Mesenchymal stem cell (in vitro differentiated cells and primary cell): Measurements from ENCODE around the gene ADAMTS17.

Source experiments
- DNase-seq: peaks from one replicate; pipeline ENCODE4 v3.0.0-alpha.2; 2013
- H2AFZ ChIP-seq: one replicate; pipeline ENCODE4 v1.6.1; 2013; ENCODE audit warnings: low read depth, mild to moderate bottlenecking, control low read depth, inconsistent platforms, low read length, moderate library complexity
- H2AK5ac ChIP-seq: 2 replicates; pipeline ENCODE4 v1.6.1; 2013; ENCODE audit warnings: low read length, moderate library complexity, mild to moderate bottlenecking, inconsistent platforms; ENCODE audit not compliant: severe bottlenecking
- H2BK120ac ChIP-seq: one replicate; pipeline ENCODE4 v1.6.1; 2013; ENCODE audit warnings: low read depth, mild to moderate bottlenecking, inconsistent platforms, low read length, moderate library complexity
- H2BK12ac ChIP-seq, 2 experiments: one replicate each; pipeline ENCODE4 v1.6.1; 2013; ENCODE audit warnings: inconsistent platforms in 2 of 2, low read length in 2 of 2, mild to moderate bottlenecking in 2 of 2, moderate library complexity in 2 of 2, control low read depth in 1 of 2
- H2BK15ac ChIP-seq: one replicate; pipeline ENCODE4 v1.6.1; 2013; ENCODE audit warnings: mild to moderate bottlenecking, low read depth, inconsistent platforms; ENCODE audit not compliant: poor library complexity, severe bottlenecking
- H2BK5ac ChIP-seq: 2 replicates; pipeline ENCODE4 v1.6.1; 2013; ENCODE audit warnings: low read depth, mild to moderate bottlenecking, low read length, control low read depth, inconsistent platforms; ENCODE audit not compliant: poor library complexity, severe bottlenecking
- H3K14ac ChIP-seq, 2 experiments: one replicate each; pipeline ENCODE4 v1.6.1; 2013; ENCODE audit warnings: inconsistent platforms in 2 of 2, low read length in 2 of 2, control low read depth in 1 of 2, mild to moderate bottlenecking in 1 of 2, moderate library complexity in 1 of 2
- H3K18ac ChIP-seq, 2 experiments: one replicate each; pipeline ENCODE4 v1.6.1; 2013; ENCODE audit warnings: inconsistent platforms in 2 of 2, low read length in 2 of 2, control low read depth in 1 of 2, low read depth in 1 of 2, mild to moderate bottlenecking in 1 of 2
- H3K23ac ChIP-seq, 2 experiments: one replicate each; pipeline ENCODE4 v1.6.1; 2013; ENCODE audit warnings: inconsistent platforms in 2 of 2, low read length in 2 of 2, mild to moderate bottlenecking in 2 of 2, moderate library complexity in 2 of 2, control low read depth in 1 of 2
- H3K27ac ChIP-seq: 2 replicates; pipeline ENCODE4 v1.5.1; 2013; ENCODE audit warnings: mild to moderate bottlenecking, moderate library complexity, low read length, control low read depth, inconsistent platforms; ENCODE audit not compliant: poor library complexity, severe bottlenecking
- H3K27me3 ChIP-seq, 2 experiments: 2 replicates each; pipeline versions ENCODE4 v1.6.1 to v1.7.0; 2013; ENCODE audit warnings: low read length in 2 of 2, mild to moderate bottlenecking in 2 of 2, moderate library complexity in 2 of 2, control low read depth in 1 of 2, inconsistent platforms in 1 of 2; ENCODE audit not compliant: control insufficient read depth in 1 of 2, insufficient read depth in 1 of 2
- H3K36me3 ChIP-seq, 2 experiments: 2 replicates each; pipeline versions ENCODE4 v1.6.1 to v1.7.0; 2013; ENCODE audit warnings: low read length in 2 of 2, control low read depth in 1 of 2, inconsistent platforms in 1 of 2, low read depth in 1 of 2, mild to moderate bottlenecking in 1 of 2; ENCODE audit not compliant: insufficient read depth in 2 of 2, control insufficient read depth in 1 of 2
- H3K4ac ChIP-seq, 2 experiments: one replicate each; pipeline ENCODE4 v1.6.1; 2013; ENCODE audit warnings: inconsistent platforms in 2 of 2, low read length in 2 of 2, mild to moderate bottlenecking in 2 of 2, moderate library complexity in 2 of 2, control low read depth in 1 of 2, low read depth in 1 of 2
- H3K4me1 ChIP-seq: 2 replicates; pipeline ENCODE4 v1.6.1; 2013; ENCODE audit warnings: low read depth, low read length, control low read depth; ENCODE audit not compliant: control insufficient read depth, insufficient read depth
- H3K4me2 ChIP-seq: 2 replicates; pipeline ENCODE4 v1.6.1; 2013; ENCODE audit warnings: low read length, mild to moderate bottlenecking, inconsistent platforms; ENCODE audit not compliant: poor library complexity, severe bottlenecking
- H3K4me3 ChIP-seq, 2 experiments: 2 replicates each; pipeline versions ENCODE4 v1.5.1 to v1.7.0; 2013; ENCODE audit warnings: low read length in 2 of 2, mild to moderate bottlenecking in 2 of 2, control low read depth in 1 of 2, low read depth in 1 of 2; ENCODE audit not compliant: insufficient read depth in 1 of 2
- H3K79me1 ChIP-seq: replicated peaks from 2 replicates; pipeline ENCODE4 v1.6.1; 2013; ENCODE audit warnings: mild to moderate bottlenecking, control low read depth, low read length, inconsistent platforms; ENCODE audit not compliant: poor library complexity, severe bottlenecking
- H3K9ac ChIP-seq: 2 replicates; pipeline ENCODE4 v1.7.0; 2013; ENCODE audit warnings: mild to moderate bottlenecking, low read length, moderate library complexity
- H3K9me3 ChIP-seq: 2 replicates; pipeline ENCODE4 v1.7.0; 2013; ENCODE audit warnings: mild to moderate bottlenecking, low read length; ENCODE audit not compliant: control insufficient read depth
- H4K8ac ChIP-seq: one replicate; pipeline ENCODE4 v1.6.1; 2013; ENCODE audit warnings: inconsistent platforms, mild to moderate bottlenecking, low read length, moderate library complexity
- H4K91ac ChIP-seq: one replicate; pipeline ENCODE4 v1.6.1; 2013; ENCODE audit warnings: mild to moderate bottlenecking, low read length, inconsistent platforms
- WGBS: methylation state at CpG from one replicate; pipeline ENCODE4 v1.1.7; 2013; ENCODE audit warnings: mixed read lengths; 5-methylcytosine and 5-hydroxymethylcytosine counted together

ADAMTS17 gene

DNA sequence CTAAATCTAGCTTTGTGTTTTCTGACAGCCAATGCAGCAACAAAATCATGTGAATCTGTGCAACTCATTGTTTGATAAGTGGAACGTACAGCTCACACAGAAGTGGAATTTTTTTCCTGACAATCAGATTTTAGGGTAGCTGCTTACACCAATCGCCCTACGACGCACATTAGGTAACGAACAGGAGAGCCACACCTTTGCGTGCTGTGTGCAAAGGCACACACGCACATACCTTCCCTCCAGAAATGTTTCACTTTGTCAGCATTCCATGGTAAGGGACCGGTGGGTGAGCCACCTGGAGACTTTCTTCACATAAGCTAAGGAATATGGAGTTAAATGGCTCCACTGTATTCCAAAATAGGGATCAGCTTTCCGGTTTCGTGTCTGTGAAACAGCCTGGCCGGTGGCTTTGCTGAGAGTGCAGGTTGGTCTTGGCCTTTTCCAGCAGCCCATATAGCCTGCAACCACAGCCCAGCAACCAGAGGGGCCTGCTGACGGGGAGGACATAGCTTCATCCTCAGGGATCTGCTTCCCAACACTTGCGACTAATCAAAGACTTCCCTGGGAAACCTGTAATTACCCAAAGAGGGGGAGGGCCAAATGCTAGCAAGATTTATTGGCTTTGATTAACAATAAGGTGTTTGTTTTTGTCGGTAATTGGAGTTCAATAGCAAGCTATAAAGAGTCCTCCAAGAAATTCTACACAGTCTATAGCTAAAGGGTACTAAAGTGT lies 145.3 kb downstream of the ADAMTS17 start:
- no peaks in the 10 kb centered on the region for H3K27me3 ChIP-seq
- H4K91ac ChIP-seq, result no peak overlapping the region
- no peak overlapping the region for H3K4me3 ChIP-seq
- no peak overlapping the region for H3K27ac ChIP-seq
- no peaks in the 10 kb centered on the region for H3K4me1 ChIP-seq
- no peak overlapping the region for H3K4me2 ChIP-seq
- 83% methylated on average over 11 of the region's 14 CpGs for WGBS
- H2BK12ac ChIP-seq, result no peak overlapping the region
- no peak overlapping the region for H2BK15ac ChIP-seq
- H3K14ac ChIP-seq, result no peak overlapping the region
- no peak overlapping the region for H3K9ac ChIP-seq
- no peak overlapping the region for H2BK5ac ChIP-seq
- no peaks in the 10 kb centered on the region for H3K79me1 ChIP-seq
- no peak overlapping the region for H2AFZ ChIP-seq
- no peak for DNase-seq
- no peak overlapping the region for H4K8ac ChIP-seq
- H3K9me3 ChIP-seq, result no peaks in the 10 kb centered on the region
- H2AK5ac ChIP-seq, result no peak overlapping the region
- H3K4ac ChIP-seq, result no peak overlapping the region
- H3K23ac ChIP-seq, result no peak overlapping the region
- no peaks in the 10 kb centered on the region for H3K36me3 ChIP-seq
- H3K18ac ChIP-seq, result no peak overlapping the region
- no peak overlapping the region for H2BK120ac ChIP-seq

DNA sequence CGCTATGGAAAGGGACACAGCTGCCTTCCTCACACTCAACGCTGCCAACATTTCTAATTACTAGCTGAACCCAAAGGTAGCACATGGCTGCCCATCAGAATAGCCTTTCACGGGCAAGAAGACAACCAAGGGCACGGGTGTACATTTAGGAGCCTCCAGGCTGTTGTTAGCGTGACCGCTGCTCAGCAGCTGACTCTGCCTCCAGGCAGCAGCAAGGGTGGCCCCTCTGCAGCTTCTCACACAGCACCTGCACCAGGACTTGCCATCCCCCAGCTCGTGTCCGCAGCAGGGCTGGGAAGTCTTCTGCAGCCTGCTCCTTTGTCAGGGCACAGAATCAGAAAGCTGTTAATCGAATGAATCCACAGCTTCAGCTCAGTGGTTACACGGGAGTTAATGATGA lies 146.8 kb downstream of the ADAMTS17 start:
- Histone ChIP-seq H3K36me3 (no peaks in the 10 kb centered on the region), H3K27ac (no peak overlapping the region), H2AFZ (no peak overlapping the region), H3K18ac (no peak overlapping the region), H3K4me1 (no peaks in the 10 kb centered on the region), H3K14ac (no peak overlapping the region), H2BK5ac (no peak overlapping the region), H3K4ac (no peak overlapping the region), H3K4me3 (no peak overlapping the region), H3K79me1 (no peaks in the 10 kb centered on the region), H3K9ac (no peak overlapping the region), H4K8ac (no peak overlapping the region), H3K23ac (no peak overlapping the region), H2AK5ac (no peak overlapping the region), H2BK12ac (no peak overlapping the region), H2BK120ac (no peak overlapping the region), H3K9me3 (no peaks in the 10 kb centered on the region), H2BK15ac (no peak overlapping the region), H3K4me2 (no peak overlapping the region), H4K91ac (no peak overlapping the region), H3K27me3 (no peaks in the 10 kb centered on the region)
- WGBS, result 69% methylated on average over 9 of the region's 10 CpGs
- DNase-seq, result no peak

DNA sequence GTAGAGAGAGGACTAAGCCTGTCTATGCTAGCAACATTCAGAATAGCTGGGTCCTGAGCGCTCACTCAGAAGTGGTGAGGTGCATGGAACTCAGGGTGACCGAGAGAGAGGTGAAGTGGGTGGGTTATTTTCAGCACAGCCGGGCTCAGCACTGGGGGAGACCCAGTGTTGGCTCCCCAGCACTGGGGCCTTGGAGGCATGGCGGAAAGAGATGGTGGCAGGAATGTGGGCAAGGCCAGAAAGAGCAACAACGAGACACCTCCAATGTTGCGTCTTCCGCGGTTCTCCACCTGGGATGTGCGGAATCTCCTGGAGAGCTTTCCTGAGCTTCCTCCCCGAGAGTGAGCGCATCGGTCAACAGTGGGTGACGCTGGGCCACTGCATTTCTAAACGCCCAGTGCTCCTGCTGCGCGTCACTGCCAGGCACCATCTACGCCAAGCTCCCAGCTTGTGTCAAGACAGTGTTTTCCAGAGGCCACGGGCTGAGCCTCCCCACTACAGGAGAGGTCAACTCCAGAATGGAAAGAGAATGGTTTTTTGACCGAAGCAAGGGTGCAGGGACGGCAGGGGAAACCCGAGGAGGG lies 148.4 kb downstream of the ADAMTS17 start:
- H3K4me2 ChIP-seq, result no peak overlapping the region
- no peak overlapping the region for H2BK12ac ChIP-seq
- H3K4ac ChIP-seq, result no peak overlapping the region
- H3K18ac ChIP-seq, result no peak overlapping the region
- H3K4me1 ChIP-seq, result no peaks in the 10 kb centered on the region
- no peak overlapping the region for H3K4me3 ChIP-seq
- no peak overlapping the region for H2BK15ac ChIP-seq
- H2BK120ac ChIP-seq, result no peak overlapping the region
- 86% methylated on average over 21 of the region's 21 CpGs for WGBS
- no peak overlapping the region for H3K14ac ChIP-seq
- no peak overlapping the region for H4K8ac ChIP-seq
- no peaks in the 10 kb centered on the region for H3K9me3 ChIP-seq
- H3K27ac ChIP-seq, result no peak overlapping the region
- H3K27me3 ChIP-seq, result no peaks in the 10 kb centered on the region
- H2AFZ ChIP-seq, result peak overlapping the region; percentile 36
- no peaks in the 10 kb centered on the region for H3K79me1 ChIP-seq
- no peaks in the 10 kb centered on the region for H3K36me3 ChIP-seq
- H4K91ac ChIP-seq, result peak overlapping the region; percentile 7
- no peak overlapping the region for H2AK5ac ChIP-seq
- no peak overlapping the region for H3K9ac ChIP-seq
- no peak overlapping the region for H2BK5ac ChIP-seq
- no peak for DNase-seq
- no peak overlapping the region for H3K23ac ChIP-seq

DNA sequence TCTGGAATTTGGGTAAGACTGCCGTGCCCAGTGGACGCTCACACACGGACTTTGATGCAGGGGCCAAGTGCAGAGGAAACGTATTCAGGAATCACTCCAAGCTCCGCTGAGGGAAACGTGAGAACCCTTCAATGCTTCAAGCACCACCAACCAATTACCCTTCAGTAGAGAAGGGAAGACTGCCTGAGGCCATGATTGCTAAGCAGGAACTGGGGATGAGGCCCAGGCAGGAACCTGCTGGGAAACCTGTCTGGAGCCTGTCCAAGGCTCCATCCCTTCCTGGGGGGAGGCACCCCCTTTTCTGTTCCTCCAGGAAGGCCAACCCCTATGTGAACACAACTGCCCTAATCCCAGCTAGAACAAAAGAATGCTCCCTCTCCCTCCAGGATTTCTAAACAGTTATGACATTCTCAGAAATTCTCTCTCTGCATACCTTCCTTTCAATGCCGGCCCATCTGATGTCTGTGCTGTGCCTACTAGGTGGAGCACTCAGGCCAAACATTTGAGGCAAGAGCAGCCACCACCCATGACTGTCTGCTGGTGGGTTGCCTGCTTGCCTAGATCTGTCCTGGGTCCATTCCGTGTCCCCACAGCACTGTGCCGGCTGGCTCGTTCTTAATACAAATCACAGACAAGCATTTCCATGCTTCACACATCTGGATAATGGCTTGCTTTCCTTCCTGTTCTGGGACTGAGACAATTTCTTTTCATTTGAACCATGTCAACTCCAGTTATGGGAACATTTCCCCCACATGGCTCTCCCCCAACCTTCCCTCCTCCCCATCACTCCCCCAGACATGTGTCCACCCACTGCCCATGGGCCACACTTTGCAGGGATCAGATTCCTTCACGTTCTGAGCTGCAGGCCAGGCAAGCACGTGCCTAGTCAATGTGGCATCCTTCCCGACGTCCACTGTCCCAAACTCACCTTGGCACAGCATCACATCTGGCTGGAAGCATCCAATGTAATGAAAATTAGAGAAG lies 149.4 kb downstream of the ADAMTS17 start:
- no peak overlapping the region for H3K4me2 ChIP-seq
- H4K8ac ChIP-seq, result no peak overlapping the region
- H3K4me3 ChIP-seq, result no peak overlapping the region

More for the DNA sequence above, 149.4 kb downstream of the ADAMTS17 start:
- Histone ChIP-seq H3K79me1 (no peaks in the 10 kb centered on the region), H2BK12ac (no peak overlapping the region), H3K14ac (no peak overlapping the region), H3K36me3 (no peaks in the 10 kb centered on the region), H2AK5ac (no peak overlapping the region), H3K4ac (no peak overlapping the region), H2BK120ac (no peak overlapping the region), H2BK5ac (no peak overlapping the region), H3K9me3 (no peaks in the 10 kb centered on the region), H4K91ac (no peak overlapping the region), H3K23ac (no peak overlapping the region), H3K18ac (no peak overlapping the region), H3K4me1 (no peaks in the 10 kb centered on the region), H3K27me3 (no peaks in the 10 kb centered on the region), H2AFZ (no peak overlapping the region), H3K9ac (no peak overlapping the region), H3K27ac (no peak overlapping the region), H2BK15ac (no peak overlapping the region)
- 73% methylated on average over 12 of the region's 14 CpGs for WGBS
- no peak for DNase-seq
